Ishikawa (cell line): ENCODE measurements around the gene TBC1D23.

Experiments used
- CEBPB ChIP-seq: IDR thresholded peaks from 2 replicates; pipeline ENCODE4 v1.6.1; 2012
- EGR1 ChIP-seq: IDR thresholded peaks from 2 replicates; pipeline ENCODE4 v1.6.1; 2012
- EP300 ChIP-seq: IDR thresholded peaks from 2 replicates; pipeline ENCODE4 v1.6.1; 2012; ENCODE audit warnings: borderline replicate concordance
- FOXM1 ChIP-seq: IDR thresholded peaks from 2 replicates; pipeline ENCODE4 v1.6.1; 2012; ENCODE audit warnings: low read depth, borderline replicate concordance
- MAX ChIP-seq: IDR thresholded peaks from 2 replicates; pipeline ENCODE4 v1.6.1; 2012
- NFIC ChIP-seq: IDR thresholded peaks from 2 replicates; pipeline ENCODE4 v1.6.1; 2012
- RAD21 ChIP-seq: IDR thresholded peaks from 2 replicates; pipeline ENCODE4 v1.6.1; 2012; ENCODE audit warnings: low read depth
- TAF1 ChIP-seq: IDR thresholded peaks from 2 replicates; pipeline ENCODE4 v1.6.1; 2012; ENCODE audit warnings: low read depth, mild to moderate bottlenecking
- TCF12 ChIP-seq: IDR thresholded peaks from 2 replicates; pipeline ENCODE4 v1.6.1; 2012; ENCODE audit warnings: low read depth
- TEAD4 ChIP-seq: IDR thresholded peaks from 2 replicates; pipeline ENCODE4 v1.6.1; 2012
- USF1 ChIP-seq: IDR thresholded peaks from 2 replicates; pipeline ENCODE4 v1.6.1; 2012
- YY1 ChIP-seq: IDR thresholded peaks from 2 replicates; pipeline ENCODE4 v1.6.1; 2012; ENCODE audit warnings: low read depth
- ZBTB7A ChIP-seq: IDR thresholded peaks from 2 replicates; pipeline ENCODE4 v1.6.1; 2012; ENCODE audit warnings: low read depth
- TF ChIP-seq, protein P1 (sequence below): IDR thresholded peaks from 2 replicates; pipeline ENCODE4 v1.6.1; 2012; ENCODE audit warnings: low read depth, mild to moderate bottlenecking

Gene TBC1D23

GRCh38 chr3:100269410-100270214, 8.8 kb downstream of the TBC1D23 start:
- no peak for TF ChIP-seq EGR1
- TF ChIP-seq CEBPB: no peak
- no peak for TF ChIP-seq FOXM1
- no peak for TF ChIP-seq YY1
- no peak for TF ChIP-seq TCF12
- TF ChIP-seq, protein P1, sequence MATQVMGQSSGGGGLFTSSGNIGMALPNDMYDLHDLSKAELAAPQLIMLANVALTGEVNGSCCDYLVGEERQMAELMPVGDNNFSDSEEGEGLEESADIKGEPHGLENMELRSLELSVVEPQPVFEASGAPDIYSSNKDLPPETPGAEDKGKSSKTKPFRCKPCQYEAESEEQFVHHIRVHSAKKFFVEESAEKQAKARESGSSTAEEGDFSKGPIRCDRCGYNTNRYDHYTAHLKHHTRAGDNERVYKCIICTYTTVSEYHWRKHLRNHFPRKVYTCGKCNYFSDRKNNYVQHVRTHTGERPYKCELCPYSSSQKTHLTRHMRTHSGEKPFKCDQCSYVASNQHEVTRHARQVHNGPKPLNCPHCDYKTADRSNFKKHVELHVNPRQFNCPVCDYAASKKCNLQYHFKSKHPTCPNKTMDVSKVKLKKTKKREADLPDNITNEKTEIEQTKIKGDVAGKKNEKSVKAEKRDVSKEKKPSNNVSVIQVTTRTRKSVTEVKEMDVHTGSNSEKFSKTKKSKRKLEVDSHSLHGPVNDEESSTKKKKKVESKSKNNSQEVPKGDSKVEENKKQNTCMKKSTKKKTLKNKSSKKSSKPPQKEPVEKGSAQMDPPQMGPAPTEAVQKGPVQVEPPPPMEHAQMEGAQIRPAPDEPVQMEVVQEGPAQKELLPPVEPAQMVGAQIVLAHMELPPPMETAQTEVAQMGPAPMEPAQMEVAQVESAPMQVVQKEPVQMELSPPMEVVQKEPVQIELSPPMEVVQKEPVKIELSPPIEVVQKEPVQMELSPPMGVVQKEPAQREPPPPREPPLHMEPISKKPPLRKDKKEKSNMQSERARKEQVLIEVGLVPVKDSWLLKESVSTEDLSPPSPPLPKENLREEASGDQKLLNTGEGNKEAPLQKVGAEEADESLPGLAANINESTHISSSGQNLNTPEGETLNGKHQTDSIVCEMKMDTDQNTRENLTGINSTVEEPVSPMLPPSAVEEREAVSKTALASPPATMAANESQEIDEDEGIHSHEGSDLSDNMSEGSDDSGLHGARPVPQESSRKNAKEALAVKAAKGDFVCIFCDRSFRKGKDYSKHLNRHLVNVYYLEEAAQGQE: no peak
- TF ChIP-seq NFIC: no peak
- TF ChIP-seq ZBTB7A: no peak
- no peak for TF ChIP-seq EP300
- TF ChIP-seq RAD21: no peak
- no peak for TF ChIP-seq TEAD4
- TF ChIP-seq TAF1: no peak

DNA sequence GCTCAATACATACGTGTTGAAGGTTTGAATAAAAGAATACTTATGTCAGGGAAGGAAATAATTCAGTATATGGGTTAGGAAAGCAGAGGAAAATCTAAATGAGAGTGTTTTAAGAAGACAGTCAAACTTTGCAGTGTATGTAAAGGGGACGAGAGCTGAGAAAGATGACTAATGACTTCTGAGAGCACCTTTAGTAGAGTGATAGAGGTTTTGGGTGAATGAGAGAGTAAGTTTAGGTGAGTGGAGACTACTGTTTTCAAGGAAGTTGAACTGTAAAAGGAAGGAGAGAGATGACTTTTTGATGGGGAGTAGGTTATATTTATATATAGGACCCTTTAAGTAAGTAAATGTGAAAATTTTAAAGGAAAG, 9.4 kb downstream of the TBC1D23 start:
- TF ChIP-seq USF1 (no peak), TAF1 (no peak), EP300 (no peak), MAX (no peak), RAD21 (no peak), CEBPB (no peak), TCF12 (no peak)
- TF ChIP-seq, protein P1: no peak

GRCh38 chr3:100271522-100271921, 10.7 kb downstream of the TBC1D23 start:
- no peak for TF ChIP-seq MAX
- no peak for TF ChIP-seq TAF1
- no peak for TF ChIP-seq NFIC
- no peak for TF ChIP-seq EGR1
- no peak for TF ChIP-seq TCF12
- TF ChIP-seq EP300: no peak

DNA sequence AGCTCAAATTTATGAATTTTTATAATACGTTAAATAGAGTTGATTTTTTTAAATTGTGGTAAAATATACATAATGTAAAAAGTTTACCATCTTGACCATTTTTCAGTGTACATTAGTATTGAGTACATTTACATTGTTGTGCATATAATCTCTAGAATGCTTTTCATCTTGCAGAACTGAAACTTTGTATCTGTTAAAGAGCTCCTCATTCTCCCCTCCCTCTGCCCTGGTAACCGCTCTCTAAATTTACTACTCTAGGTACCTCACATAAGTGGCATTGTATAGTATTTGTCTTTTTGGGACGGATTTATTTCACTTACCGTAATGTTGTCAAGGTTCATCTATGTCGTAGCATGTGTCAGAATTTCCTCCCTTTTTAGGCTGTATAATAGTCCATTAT, 13.6 kb downstream of the TBC1D23 start:
- TF ChIP-seq RAD21: no peak

DNA sequence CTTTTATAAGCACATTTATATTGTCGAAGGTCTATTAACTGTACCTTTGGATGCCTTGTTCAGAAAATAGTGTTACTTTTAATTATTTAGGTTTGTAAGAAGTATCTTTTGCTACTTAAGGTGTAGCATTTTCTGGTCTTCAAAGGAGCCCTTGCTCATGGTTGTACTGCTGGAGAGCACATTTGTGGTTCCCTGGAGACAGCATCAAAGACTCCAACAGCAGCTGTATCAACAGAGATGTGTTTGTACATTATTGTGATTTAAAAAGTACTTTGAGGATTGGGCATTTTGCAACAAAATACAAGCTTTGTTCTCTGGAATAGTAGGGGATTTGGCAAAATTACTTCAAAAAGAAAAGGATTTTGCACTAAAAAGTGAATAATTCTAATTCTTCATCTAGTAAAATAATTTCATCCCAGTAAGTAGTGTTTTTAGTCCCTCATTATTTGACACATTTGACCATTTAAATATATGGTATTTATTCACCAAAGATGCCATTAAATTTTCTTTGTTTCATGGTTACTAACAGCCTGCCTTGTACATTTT, 16.5 kb downstream of the TBC1D23 start:
- TF ChIP-seq TCF12: no peak
- TF ChIP-seq CEBPB: no peak
- TF ChIP-seq TEAD4: no peak
- TF ChIP-seq FOXM1: no peak
- TF ChIP-seq USF1: no peak
- TF ChIP-seq EP300: no peak

- TF ChIP-seq CEBPB: no peak
- no peak for TF ChIP-seq EGR1
- no peak for TF ChIP-seq YY1
- TF ChIP-seq TCF12: no peak
- TF ChIP-seq RAD21: no peak
- no peak for TF ChIP-seq USF1
- no peak for TF ChIP-seq MAX
- no peak for TF ChIP-seq TAF1
- TF ChIP-seq, protein P1: no peak
- TF ChIP-seq FOXM1: no peak
- no peak for TF ChIP-seq ZBTB7A
- no peak for TF ChIP-seq NFIC
- no peak for TF ChIP-seq EP300
Observed at GRCh38 chr3:100278910-100279309, 18.1 kb downstream of the TBC1D23 start.
